ENCODE results near the gene MAPK14. TPM values are rescaled to one million over a fixed set of nuclear protein-coding genes. Genes with fewer than 3 reads are reported as not detected.
A peak's percentile ranks its signal among the peaks of the same experiment; 100 is the strongest.

MAPK14 gene
- total RNA-seq, 4 donors from 2014 or later = 62.0 to 117 (median 86.2) TPM

GRCh38 chr6:36023996-36024795, 3.4 kb upstream of the MAPK14 start, which contains the start of gene SLC26A8:
SLC26A8 (minus strand) TSS chr6:36024641; CDS start chr6:36019707, 4,934 bp downstream.
- TF ChIP-seq POLR2A (IDR thresholded peaks at IDR 0.05) = no peak
- TF ChIP-seq CTCF (IDR thresholded peaks at IDR 0.05) = no peak
- Histone ChIP-seq H3K27ac (no peak within 1 kb of the TSS), H3K4me1 (peaks cover 4 to 9% of the 10 kb centered on the region in 2 donors), H3K9me3 (no peaks in the 10 kb centered on the region), H3K36me3 (no peaks in the 10 kb centered on the region), H3K27me3 (no peaks in the 10 kb centered on the region), H3K4me3 (no peak within 1 kb of the TSS)
- DNase-seq = no peak
- intact Hi-C loops (cut with DNase I; ENCODE audit: low total_unique reads) = loop anchor here (10.0 kb wide), 1 partner anchor 171 kb away; the partner anchor contains the start of gene BRPF3

- TF ChIP-seq POLR2A (IDR thresholded peaks at IDR 0.05) = no peak
- no peak for TF ChIP-seq CTCF (IDR thresholded peaks at IDR 0.05)
- no peak for DNase-seq
- H3K4me3 ChIP-seq = no peak overlapping the region
- peak overlapping the region; percentile 86 to 94 for H3K27ac ChIP-seq
- no peaks in the 10 kb centered on the region for H3K27me3 ChIP-seq
- no peaks in the 10 kb centered on the region for H3K36me3 ChIP-seq
- intact Hi-C loops (cut with DNase I; ENCODE audit: low total_unique reads) = loop anchor here (5.0 to 10.0 kb wide), 2 partner anchors 72 to 169 kb away; partner anchors contain the start of gene BRPF3
- H3K4me1 ChIP-seq = peaks cover 4 to 9% of the 10 kb centered on the region in 2 donors
- H3K9me3 ChIP-seq = no peaks in the 10 kb centered on the region
Observed at GRCh38 chr6:36025260-36025931, 2.2 kb upstream of the MAPK14 start.

- no peaks in the 10 kb centered on the region for H3K27me3 ChIP-seq
- H3K4me3 ChIP-seq = no peak overlapping the region
- no peaks in the 10 kb centered on the region for H3K36me3 ChIP-seq
- no peaks in the 10 kb centered on the region for H3K9me3 ChIP-seq
- intact Hi-C loops (cut with DNase I; ENCODE audit: low total_unique reads) = loop anchor here (5.0 to 10.0 kb wide), 2 partner anchors 71 to 169 kb away; partner anchors contain the start of gene BRPF3
- no peak for DNase-seq
- TF ChIP-seq CTCF (IDR thresholded peaks at IDR 0.05) = no peak
- TF ChIP-seq POLR2A (IDR thresholded peaks at IDR 0.05) = no peak
- peaks cover 4 to 9% of the 10 kb centered on the region in 2 donors for H3K4me1 ChIP-seq
- peak overlapping the region; percentile 86 to 94 for H3K27ac ChIP-seq
Observed at GRCh38 chr6:36025932-36026327, 1.7 kb upstream of the MAPK14 start.

GRCh38 chr6:36028088-36028876, 674 bp downstream of the MAPK14 start:
- peaks cover 4 to 9% of the 10 kb centered on the region in 2 donors for H3K4me1 ChIP-seq
- peak; percentile 36 to 50 for DNase-seq

More at GRCh38 chr6:36028088-36028876, 674 bp downstream of the MAPK14 start:
- Histone ChIP-seq H3K27me3 (no peaks in the 10 kb centered on the region), H3K36me3 (no peaks in the 10 kb centered on the region), H3K9me3 (no peaks in the 10 kb centered on the region), H3K4me3 (peak overlapping the region; percentile 55 to 91), H3K27ac (peak overlapping the region; percentile 86 to 94)
- TF ChIP-seq POLR2A (IDR thresholded peaks at IDR 0.05) (no peak), CTCF (IDR thresholded peaks at IDR 0.05) (no peak)
- intact Hi-C loops (cut with DNase I; ENCODE audit: low total_unique reads) = loop anchor here (5.0 to 10.0 kb wide), 2 partner anchors 69 to 167 kb away; partner anchors contain the start of gene BRPF3
